Measurements from ENCODE around the gene STXBP1. TPM values are rescaled to one million over a fixed set of nuclear protein-coding genes. Genes with fewer than 3 reads are reported as not detected.
A peak's percentile ranks its signal among the peaks of the same experiment; 100 is the strongest.

STXBP1 gene
- total and polyA plus RNA-seq, 2 of the 13 experiments (the other 11 are each of a cell fraction or from before 2014, with no cell fraction given): 2.9 TPM

- TF ChIP-seq PPARG (CRISPR knock-in tag; conservative IDR thresholded peaks at IDR 0.05): no peak
- peak; percentile 69; the same call in 1 of the 2 replicates for TF ChIP-seq KDM2A (CRISPR knock-in tag; IDR thresholded peaks at IDR 0.05; ENCODE audit: borderline replicate concordance, low read depth)
- TF ChIP-seq RXRB (CRISPR knock-in tag; IDR thresholded peaks at IDR 0.05; ENCODE audit: borderline replicate concordance): no peak
- peak; percentile 89 for TF ChIP-seq HNRNPLL (IDR thresholded peaks at IDR 0.05; ENCODE audit: low read depth, low read length, poor library complexity, severe bottlenecking)
- TF ChIP-seq ZNF616 (CRISPR knock-in tag; IDR thresholded peaks at IDR 0.05; ENCODE audit: low read depth): 0 out of 2 replicates have a peak, but pooled peaks have one; percentile 36
- no peak for TF ChIP-seq ZNF652 (CRISPR knock-in tag; IDR thresholded peaks at IDR 0.05; ENCODE audit: borderline replicate concordance, low read depth)
- no peak for TF ChIP-seq NONO (IDR thresholded peaks at IDR 0.05)
- TF ChIP-seq NONO (CRISPR knock-in tag; conservative IDR thresholded peaks at IDR 0.05): peak; percentile 79
- TF ChIP-seq SP140L (CRISPR knock-in tag; IDR thresholded peaks at IDR 0.05; ENCODE audit: borderline replicate concordance): no peak
- TF ChIP-seq ZNF282 (IDR thresholded peaks at IDR 0.05; ENCODE audit: partially characterized antibody): no peak
- no peak; the same call in 1 of the 2 replicates for TF ChIP-seq ZNF800 (CRISPR knock-in tag; IDR thresholded peaks at IDR 0.05)
- TF ChIP-seq ZNF251 (CRISPR knock-in tag; IDR thresholded peaks at IDR 0.05): no peak
- peak; percentile 56; the same call in 1 of the 2 replicates for TF ChIP-seq ZNF776 (CRISPR knock-in tag; IDR thresholded peaks at IDR 0.05)
- TF ChIP-seq ZNF704 (CRISPR knock-in tag; IDR thresholded peaks at IDR 0.05; ENCODE audit: borderline replicate concordance): no peak
- TF ChIP-seq U2AF1 (optimal IDR thresholded peaks at IDR 0.05; ENCODE audit: low read depth, low read length): no peak
- TF ChIP-seq PRDM4 (CRISPR knock-in tag; IDR thresholded peaks at IDR 0.05; ENCODE audit: borderline replicate concordance): no peak
- TF ChIP-seq MAFF (IDR thresholded peaks at IDR 0.05; ENCODE audit: low read depth, low read length): no peak
- TF ChIP-seq POLR2A (IDR thresholded peaks at IDR 0.05; ENCODE audit: insufficient read depth in 1 of 2, low read depth in 2 of 2, low read length in 2 of 2): peak; percentile 29 to 48; a peak in 1 of 4 replicates
- TF ChIP-seq SOX5 (CRISPR knock-in tag; IDR thresholded peaks at IDR 0.05; ENCODE audit: borderline replicate concordance): peak; percentile 47; the same call in 1 of the 2 replicates
- TF ChIP-seq ZNF772 (CRISPR knock-in tag; IDR thresholded peaks at IDR 0.05): peak; percentile 77; the same call in 1 of the 2 replicates
- no peak for TF ChIP-seq ZNF275 (CRISPR knock-in tag; IDR thresholded peaks at IDR 0.05; ENCODE audit: borderline replicate concordance)
- TF ChIP-seq XRCC5 (optimal IDR thresholded peaks at IDR 0.05; ENCODE audit: low read length): no peak
Measured at GRCh38 chr9:127608104-127608966, 3.7 kb upstream of the STXBP1 start (continued).

Measured in HepG2 (cell line).